Left renal cortex interstitium (tissue), 4 donors: Measurements from ENCODE around the gene KRT79. TPM values are rescaled to one million over a fixed set of nuclear protein-coding genes. Genes with fewer than 3 reads are reported as not detected.

Experiments
- DNase-seq, 4 donors: peaks; one replicate each; pipeline ENCODE4 v3.0.0-alpha.2; 2013; ENCODE audit warnings: low read depth in 4 of 4, low spot score in 2 of 4, missing footprints in 1 of 4
- polyA plus RNA-seq, 4 donors: library from polyadenylated mRNA; unstranded; fragments of 120-200 nt; gene quantifications; one replicate each; pipeline ENCODE4 v1.2.1, GENCODE V29; 2013; ENCODE audit not compliant: insufficient read length in 4 of 4

The KRT79 gene
- polyA plus RNA-seq, 4 donors = not detected

- DNase-seq = no peak
Measured at GRCh38 chr12:52836491-52837412, 2.6 kb upstream of the KRT79 start.

DNA sequence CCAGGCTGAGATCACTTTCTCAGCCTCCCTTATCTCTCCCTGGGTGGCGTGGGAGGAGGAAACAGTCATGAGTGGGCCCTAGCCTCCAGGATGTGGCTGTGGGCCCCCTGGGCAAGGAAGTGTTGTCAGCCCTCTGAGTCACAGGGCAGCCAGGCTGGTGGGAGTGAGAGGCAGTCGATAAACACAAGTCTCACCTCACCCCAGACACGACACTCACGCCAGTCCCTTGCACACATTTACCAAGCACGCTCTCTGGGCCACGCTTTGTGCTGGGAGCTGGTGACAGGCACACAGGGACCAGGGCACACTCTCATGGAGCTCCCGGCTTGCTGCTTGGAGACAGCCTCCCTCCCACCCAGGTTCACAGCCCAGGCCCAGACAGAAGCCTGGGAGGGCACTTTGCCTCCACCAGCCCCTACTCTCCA, 1.9 kb upstream of the KRT79 start:
- no peak for DNase-seq

- no peak for DNase-seq
Measured at GRCh38 chr12:52835271-52836041, 1.3 kb upstream of the KRT79 start.

DNA sequence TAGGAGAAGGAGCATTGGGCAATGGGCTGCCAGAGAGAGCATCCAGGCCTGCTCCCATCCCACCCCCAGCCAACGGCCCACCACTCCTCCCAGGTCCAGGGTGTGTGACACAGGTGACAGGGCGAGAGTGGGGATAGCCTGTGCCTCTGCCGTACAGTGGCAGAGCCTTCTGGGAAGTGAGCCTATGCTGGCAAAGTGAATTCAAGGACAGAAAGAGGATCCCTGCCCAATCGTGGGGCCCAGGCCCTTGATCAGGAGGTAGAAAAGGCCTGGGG, 553 bp upstream of the KRT79 start:
- no peak for DNase-seq

GRCh38 chr12:52832985-52833905, 866 bp downstream of the KRT79 start:
- no peak for DNase-seq

DNA sequence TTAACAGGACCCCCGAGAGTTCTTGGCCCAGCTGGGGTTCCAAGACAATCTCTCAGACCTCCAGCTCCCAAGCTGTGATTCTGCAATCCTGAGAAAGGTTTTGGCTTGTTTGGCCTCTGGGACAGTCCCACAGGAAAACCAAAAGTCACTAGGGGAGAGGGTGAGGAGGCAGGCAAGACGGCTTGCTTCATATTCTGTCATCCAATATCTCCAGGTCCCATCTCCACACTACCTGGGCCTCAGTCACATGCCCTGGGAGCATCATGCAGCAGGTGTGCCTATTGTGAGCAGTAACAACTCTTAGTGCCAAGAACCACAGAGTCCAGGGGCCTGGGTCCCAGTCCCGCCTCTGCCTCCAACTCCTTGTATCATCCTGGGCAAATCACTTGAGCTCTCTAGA, 1.7 kb downstream of the KRT79 start:
- DNase-seq = no peak

GRCh38 chr12:52831251-52831650, 2.9 kb downstream of the KRT79 start:
- DNase-seq = no peak

DNA sequence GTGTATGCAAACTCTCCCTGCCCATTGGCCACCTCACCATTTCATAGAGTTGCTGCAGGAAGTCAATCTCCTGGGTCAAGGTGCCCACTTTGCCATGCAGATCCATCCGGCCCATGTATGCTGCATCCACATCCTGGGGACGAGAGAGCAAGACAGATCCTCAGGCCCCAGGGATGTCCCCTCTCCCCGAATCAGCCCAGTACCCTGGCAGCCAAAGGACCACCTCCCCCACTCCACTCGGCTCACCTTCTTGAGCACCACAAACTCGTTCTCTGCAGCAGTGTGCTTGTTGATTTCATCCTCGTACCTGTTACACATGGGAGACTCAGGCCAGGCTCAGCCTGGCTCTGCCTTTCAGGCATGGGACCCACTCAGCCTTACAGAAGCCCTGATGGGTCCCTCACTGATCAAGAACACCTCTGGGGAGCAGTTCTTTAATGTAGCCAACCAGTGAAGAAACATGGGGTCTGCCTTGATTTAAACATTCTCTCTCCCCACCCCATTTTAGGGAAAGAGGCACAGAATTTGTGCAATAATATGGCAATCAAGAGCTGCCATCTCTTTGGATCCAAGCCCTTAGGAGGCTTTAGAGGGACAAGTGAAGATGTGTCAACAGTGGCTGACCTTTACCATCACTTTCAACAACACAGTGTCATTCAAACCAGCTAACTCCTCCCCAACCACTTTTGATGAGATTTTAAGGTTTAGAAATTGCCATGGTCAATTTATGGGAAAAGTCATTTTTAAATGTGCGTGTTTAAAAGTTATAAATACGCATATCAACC, 3.9 kb downstream of the KRT79 start:
- DNase-seq = no peak

- DNase-seq = no peak
Measured at GRCh38 chr12:52828591-52829021, 5.5 kb downstream of the KRT79 start.

DNA sequence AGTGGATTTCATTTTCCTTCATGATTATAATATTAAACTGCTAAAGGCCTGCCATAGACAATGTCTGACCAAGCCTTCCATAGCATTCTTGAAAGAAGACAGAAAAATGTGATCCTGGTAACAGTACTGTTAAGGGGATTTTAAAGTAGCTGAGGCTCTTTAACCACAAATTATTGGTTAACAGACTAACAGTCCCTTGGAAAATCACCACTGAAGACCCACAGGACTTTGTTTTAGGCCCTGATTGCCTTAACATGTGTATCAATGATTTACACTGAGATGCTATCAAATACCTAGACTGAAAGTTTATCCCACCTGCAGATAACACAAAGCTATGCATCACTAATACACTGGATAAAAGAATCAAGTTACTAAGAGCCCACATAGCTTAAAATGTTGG, 6.0 kb downstream of the KRT79 start:
- DNase-seq = no peak

DNA sequence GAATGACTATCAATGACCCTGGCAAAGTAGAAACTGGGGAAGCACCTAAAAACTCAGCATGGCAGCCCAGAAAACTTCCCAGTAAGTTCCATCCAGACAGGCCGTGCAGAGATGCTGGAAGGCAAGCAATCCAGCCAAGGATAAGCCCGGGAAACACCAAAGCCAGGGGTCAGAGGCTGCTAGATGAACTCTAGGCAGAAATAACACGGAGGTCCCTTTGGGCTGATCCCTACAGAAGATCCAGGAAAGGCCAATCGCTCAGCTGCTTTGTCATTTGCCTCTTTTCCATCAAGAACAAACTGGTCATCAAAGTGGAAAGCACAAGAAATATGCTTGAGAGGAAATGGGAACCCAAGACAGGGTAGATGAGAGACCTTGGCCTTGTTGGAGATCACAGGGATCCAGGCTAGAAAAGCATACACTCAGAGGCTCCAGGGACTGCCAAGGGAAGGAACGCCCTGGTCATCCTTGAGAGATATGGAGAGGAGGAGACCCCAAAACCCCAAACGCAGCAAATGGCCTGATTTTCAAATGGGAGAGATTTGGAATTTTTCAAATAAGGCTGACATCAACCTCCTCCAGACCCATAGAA, 6.5 kb downstream of the KRT79 start:
- no peak for DNase-seq

GRCh38 chr12:52826611-52827498, 7.3 kb downstream of the KRT79 start:
- no peak for DNase-seq

DNA sequence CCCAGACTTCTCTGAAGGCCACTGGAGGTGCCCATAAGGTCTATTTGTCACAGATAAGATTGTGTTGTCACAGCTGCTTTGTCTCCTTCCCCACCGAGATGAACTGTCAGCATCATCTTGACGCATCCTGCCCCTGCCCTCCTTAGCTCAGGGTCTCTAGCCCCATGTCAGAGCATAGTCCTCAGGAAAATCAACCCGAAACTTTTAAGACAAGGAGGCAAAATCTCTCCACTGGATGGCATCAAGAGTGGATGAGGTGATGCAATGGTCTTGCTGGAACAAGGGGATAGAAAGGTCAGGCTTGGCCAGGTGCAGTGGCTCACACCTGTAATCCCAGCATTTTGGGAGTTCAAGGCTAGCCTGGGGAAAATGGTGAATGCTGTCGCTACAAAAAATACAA, 8.2 kb downstream of the KRT79 start:
- no peak for DNase-seq

GRCh38 chr12:52824741-52825410, 9.2 kb downstream of the KRT79 start:
- DNase-seq = no peak

DNA sequence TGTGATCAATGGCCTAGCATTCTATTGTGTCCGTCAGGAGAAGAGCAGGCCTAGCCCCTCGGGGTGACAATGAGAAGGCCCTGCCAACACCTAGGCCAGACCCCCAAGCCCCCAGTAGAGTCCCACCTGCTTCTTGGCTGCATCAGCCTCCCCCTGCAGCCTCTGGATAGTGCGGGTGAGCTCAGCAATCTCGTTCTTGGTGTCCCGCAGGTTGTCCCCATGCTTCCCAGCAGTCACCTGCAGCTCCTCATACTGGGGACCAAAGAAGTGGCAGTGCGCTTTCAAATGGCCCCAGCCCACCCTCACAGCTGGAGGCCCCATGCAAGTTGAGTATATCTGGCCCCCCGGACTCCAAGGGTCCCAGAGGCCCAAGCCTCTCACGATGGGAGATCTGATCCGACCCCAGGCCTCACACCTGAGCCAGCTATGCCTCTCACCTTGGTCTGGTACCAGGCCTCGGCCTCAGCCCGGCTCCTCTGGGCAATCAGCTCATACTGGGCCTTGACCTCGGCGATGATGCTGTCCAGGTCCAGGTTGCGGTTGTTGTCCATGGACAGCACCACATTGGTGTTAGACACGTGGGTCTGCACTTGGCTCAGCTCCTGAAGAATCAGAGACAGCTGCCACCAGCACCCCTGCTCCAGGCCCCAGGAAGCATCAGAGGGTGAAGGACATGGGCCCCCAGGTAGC, 10.2 kb downstream of the KRT79 start:
- no peak for DNase-seq

DNA sequence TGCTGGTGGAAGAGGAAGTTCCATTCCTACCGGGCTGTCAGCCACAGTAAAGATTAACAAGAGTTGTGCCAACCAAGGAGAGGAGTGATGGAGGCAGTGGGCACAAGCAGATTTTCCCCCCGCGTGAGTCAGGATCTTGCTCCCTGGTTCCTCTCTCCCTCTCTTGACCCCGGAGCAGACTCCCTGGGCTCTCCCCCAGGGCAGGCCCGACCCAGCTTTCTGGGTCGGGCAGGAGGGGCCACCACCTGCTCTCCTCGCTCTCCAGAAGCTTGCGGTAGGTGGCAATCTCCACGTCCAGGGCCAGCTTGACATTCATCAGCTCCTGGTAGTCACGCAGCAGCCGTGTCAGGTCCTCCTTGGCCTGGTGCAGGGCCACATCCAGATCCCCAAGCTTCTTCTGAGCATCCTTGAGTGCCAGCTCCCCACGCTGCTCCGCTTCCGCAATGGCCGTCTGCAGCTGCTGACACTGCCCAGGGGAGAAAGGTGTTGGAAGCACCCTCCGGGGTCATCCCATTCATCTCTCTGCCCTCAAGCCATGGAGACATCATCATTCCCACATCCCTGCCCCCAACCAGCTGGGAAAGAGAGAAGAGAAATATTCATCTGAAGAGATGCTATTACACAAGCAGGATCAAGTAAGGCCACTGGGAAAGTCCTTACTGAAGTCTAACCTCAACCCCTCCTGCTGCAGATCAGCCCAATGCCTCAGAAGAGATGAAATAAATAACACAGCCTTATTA, 11.2 kb downstream of the KRT79 start:
- no peak for DNase-seq
